Immature natural killer cell (primary cell): ENCODE results near the gene MEX3B. TPM values are rescaled to one million over a fixed set of nuclear protein-coding genes. Genes with fewer than 3 reads are reported as not detected.

ENCODE experiments used
- DNase-seq, 3 donors: peaks; one replicate each; pipeline ENCODE4 v3.0.0; 2022; ENCODE audit warnings: mixed read lengths in 1 of 3
- H3K27ac Mint-ChIP-seq, 6 donors: one replicate each; pipeline ENCODE4 v1.8.0; 2020; ENCODE audit warnings: mixed read lengths in 6 of 6, mild to moderate bottlenecking in 5 of 6, inconsistent platforms in 4 of 6, moderate library complexity in 3 of 6
- H3K27me3 Mint-ChIP-seq, 3 donors: one replicate each; pipeline ENCODE4 v1.8.0; 2020 to 2021; ENCODE audit warnings: low read depth in 3 of 3, mild to moderate bottlenecking in 3 of 3, mixed read lengths in 3 of 3, moderate library complexity in 3 of 3, inconsistent platforms in 1 of 3
- H3K36me3 Mint-ChIP-seq, 3 donors: one replicate each; pipeline ENCODE4 v1.8.0; 2020; ENCODE audit warnings: mixed read lengths in 3 of 3, inconsistent platforms in 2 of 3, mild to moderate bottlenecking in 2 of 3
- H3K4me1 Mint-ChIP-seq, 2 donors: one replicate each; pipeline ENCODE4 v1.8.0; 2020; ENCODE audit warnings: inconsistent platforms in 2 of 2, mild to moderate bottlenecking in 2 of 2, mixed read lengths in 2 of 2, moderate library complexity in 1 of 2
- H3K4me3 Mint-ChIP-seq, 5 donors: one replicate each; pipeline ENCODE4 v1.8.0; 2020; ENCODE audit warnings: mild to moderate bottlenecking in 5 of 5, mixed read lengths in 5 of 5, inconsistent platforms in 3 of 5, moderate library complexity in 3 of 5
- H3K9me3 Mint-ChIP-seq, 6 donors: one replicate each; pipeline ENCODE4 v1.8.0; 2020; ENCODE audit warnings: mild to moderate bottlenecking in 6 of 6, mixed read lengths in 6 of 6, inconsistent platforms in 4 of 6, moderate library complexity in 3 of 6
- polyA plus RNA-seq, 3 donors: library from polyadenylated mRNA; unstranded; fragments of 300-500 nt; fragmentation: Illumina TruSeq; gene quantifications; one replicate each; pipeline ENCODE4 v1.2.3, GENCODE V29; 2021

The MEX3B gene
- polyA plus RNA-seq, 3 donors from 2014 or later: 0.06 TPM; not detected in 2

DNA sequence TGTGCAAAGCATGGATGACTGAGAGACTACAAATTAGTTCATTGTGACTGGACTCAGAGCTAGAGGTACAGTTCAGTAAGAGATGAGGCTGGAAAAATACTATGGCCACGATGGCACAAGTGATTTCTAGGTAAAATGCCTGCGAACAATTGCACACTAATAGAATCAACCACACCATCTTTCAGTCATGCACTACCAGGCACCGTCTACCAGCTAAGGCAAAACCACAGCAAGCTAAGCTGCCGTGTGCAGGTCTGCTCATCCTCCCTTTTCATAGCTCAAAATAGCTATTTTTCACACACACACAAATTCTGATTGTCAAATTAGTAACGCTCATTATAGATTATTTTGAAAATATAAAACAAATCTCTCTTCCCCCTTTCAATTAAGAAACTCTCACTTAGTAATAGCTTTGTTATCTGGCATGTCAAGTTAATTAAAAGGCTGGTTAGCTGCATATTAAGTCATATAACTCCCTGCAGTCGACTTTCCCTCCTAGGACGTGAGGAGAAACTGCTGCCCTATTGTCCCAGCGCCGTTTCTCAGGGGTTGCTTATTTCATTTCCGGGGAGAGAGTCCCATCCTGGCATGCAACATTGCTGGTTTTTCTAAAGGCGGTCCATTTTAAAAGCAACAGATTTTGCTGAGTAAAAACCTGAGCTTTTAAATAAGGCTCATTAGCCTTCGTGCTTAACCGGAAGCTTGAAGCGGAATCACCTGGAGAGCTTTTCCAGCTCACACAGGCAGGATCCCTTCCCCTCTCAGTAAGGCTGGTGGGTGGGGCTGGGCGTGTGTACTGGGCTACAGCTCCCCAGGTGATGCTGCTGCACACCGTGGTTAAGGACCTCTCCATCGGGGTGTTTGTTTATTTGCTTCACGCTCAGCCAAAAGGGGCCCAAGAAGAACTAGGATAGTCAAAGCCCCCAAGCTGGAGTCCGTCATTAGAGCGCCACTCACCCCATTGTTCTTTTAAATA, 16.9 kb upstream of the MEX3B start:
- Mint-ChIP-seq H3K9me3 (no peaks in the 10 kb centered on the region), H3K4me1 (no peaks in the 10 kb centered on the region), H3K36me3 (peaks cover 0 to 4% (median 0%) of the 10 kb centered on the region in 3 donors), H3K4me3 (no peak overlapping the region), H3K27ac (no peak overlapping the region), H3K27me3 (peaks cover 9 to 18% (median 12%) of the 10 kb centered on the region in 3 donors)
- no peak for DNase-seq

DNA sequence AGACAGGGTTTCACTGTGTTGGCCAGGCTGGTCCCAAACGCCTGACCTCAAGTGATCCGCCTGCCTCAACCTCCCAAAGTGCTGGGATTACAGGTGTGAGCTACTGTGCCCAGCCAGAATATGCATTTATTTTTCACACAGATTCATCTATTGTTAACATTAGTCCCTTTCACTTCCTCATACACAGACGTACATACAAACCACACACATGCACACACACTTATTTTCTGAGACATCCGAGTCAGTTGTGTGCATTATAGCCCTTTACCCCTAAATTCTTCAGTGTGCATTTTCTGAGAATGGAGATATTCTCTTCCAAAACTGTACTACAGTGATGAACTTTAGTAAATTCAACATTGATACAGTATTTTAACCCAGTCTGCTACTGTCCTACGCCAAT, 15.0 kb upstream of the MEX3B start:
- Mint-ChIP-seq H3K36me3 (peaks cover 0 to 4% (median 0%) of the 10 kb centered on the region in 3 donors), H3K9me3 (no peaks in the 10 kb centered on the region), H3K27me3 (peaks cover 9 to 18% (median 17%) of the 10 kb centered on the region in 3 donors), H3K4me1 (no peaks in the 10 kb centered on the region), H3K27ac (no peak overlapping the region), H3K4me3 (no peak overlapping the region)
- DNase-seq: no peak

DNA sequence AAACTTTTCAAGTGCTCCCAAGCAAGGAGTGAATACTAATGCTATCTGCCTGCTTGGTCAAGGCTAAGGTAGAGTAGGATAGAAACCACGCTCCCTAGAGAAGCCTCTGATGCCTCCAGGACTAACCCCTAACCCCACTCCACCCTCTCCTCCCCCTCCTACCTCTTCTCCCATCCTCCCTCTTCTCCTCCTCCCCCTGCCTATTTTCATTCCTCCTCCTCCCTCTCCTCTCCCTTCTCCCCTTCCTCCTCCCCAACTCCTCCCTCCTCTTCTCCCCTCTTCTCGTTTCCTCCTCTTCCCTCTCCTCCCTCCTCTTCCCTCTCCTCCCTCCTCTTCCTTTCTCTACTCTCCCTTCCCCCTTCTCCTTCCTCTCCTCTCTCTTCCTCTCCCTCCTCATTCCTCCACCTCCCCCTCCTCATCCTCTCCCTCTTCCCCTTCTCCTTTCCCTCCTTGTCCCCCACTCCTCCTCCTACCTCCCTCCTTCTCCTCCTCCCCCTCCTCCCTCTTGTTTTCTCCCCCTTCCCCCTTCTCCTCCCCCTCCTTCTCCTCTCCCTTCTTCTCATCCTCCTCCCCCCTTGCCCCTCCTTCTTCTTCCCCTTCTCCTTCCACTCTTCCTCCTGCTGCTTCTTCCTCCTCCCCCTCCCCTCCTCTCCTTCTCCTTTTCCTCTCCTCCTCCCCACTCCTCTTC, 12.8 kb upstream of the MEX3B start:
- Mint-ChIP-seq H3K4me3 (no peak overlapping the region), H3K27ac (no peak overlapping the region), H3K27me3 (peaks cover 5 to 17% (median 14%) of the 10 kb centered on the region in 3 donors), H3K4me1 (no peaks in the 10 kb centered on the region), H3K36me3 (peaks cover 0 to 4% (median 0%) of the 10 kb centered on the region in 3 donors), H3K9me3 (peaks cover 0 to 2% (median 0%) of the 10 kb centered on the region in 6 donors)
- DNase-seq: no peak

DNA sequence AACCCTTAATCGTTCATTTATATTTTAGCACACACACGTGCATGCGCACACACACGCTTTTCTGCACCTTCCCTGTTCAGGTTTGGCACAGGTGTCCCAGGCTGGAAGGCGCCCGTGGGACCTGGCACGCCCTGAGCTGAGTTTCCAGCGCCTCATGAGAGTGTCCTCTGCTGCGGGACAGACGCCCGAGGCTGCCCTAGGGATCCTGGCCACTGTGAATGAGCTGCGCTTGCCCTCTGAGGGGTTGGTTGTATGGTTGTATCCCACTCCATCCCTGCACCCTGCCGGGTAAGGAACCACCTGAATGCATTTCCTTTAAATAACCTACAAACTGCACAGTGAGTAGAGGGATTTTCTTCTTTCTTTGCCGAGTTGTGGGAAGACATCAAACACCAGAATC, 12.2 kb upstream of the MEX3B start:
- no peak for DNase-seq
- no peak overlapping the region for H3K4me3 Mint-ChIP-seq
- no peak overlapping the region for H3K27ac Mint-ChIP-seq
- H3K36me3 Mint-ChIP-seq: peaks cover 0 to 4% (median 0%) of the 10 kb centered on the region in 3 donors
- H3K4me1 Mint-ChIP-seq: no peaks in the 10 kb centered on the region
- peaks cover 5 to 15% (median 15%) of the 10 kb centered on the region in 3 donors for H3K27me3 Mint-ChIP-seq
- peaks cover 0 to 2% (median 0%) of the 10 kb centered on the region in 6 donors for H3K9me3 Mint-ChIP-seq

DNA sequence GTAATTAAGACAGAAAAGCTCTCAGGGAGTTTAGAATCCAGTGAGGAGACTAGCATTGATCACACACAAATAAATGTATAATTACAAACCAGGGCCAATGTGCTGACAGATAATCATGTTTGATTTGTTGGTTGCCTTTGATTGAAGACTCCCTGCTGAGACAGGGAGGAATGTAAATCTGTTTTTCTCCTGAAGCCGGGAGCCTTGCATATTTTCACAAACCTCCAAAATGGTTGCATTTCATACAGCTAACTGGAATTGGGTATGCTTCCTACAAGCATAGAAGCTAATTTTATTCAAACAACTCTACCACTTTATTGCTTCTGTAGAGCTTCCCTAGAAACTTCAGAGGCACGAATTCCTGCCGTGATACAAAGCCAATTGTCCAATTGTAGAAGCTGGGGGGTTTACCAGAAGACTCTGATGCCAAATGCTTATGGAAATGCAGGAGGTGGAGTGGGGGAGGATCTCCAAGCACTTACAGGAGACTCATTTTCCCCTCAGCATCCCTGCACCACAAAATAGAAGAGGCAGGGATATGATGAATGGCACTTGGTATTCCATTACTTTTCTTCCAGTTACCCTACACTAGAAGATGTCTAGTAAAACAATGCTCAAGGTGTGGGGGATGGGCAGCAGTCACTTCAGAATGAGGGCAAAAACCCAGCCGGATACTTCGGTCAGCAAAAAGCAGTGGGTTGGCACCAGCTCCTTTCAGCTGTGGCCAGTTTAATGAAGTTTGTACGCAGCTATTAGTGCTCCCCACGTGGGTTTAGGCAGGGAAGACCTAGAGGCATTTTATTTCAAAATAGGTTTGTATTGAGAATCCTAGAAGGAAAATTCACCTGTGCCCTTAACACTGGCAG, 11.4 kb upstream of the MEX3B start:
- H3K9me3 Mint-ChIP-seq: peaks cover 0 to 2% (median 0%) of the 10 kb centered on the region in 6 donors
- H3K36me3 Mint-ChIP-seq: peaks cover 0 to 4% (median 0%) of the 10 kb centered on the region in 3 donors
- no peak overlapping the region for H3K4me3 Mint-ChIP-seq
- no peaks in the 10 kb centered on the region for H3K4me1 Mint-ChIP-seq
- no peak for DNase-seq
- H3K27me3 Mint-ChIP-seq: peaks cover 3 to 18% (median 14%) of the 10 kb centered on the region in 3 donors
- no peak overlapping the region for H3K27ac Mint-ChIP-seq

DNA sequence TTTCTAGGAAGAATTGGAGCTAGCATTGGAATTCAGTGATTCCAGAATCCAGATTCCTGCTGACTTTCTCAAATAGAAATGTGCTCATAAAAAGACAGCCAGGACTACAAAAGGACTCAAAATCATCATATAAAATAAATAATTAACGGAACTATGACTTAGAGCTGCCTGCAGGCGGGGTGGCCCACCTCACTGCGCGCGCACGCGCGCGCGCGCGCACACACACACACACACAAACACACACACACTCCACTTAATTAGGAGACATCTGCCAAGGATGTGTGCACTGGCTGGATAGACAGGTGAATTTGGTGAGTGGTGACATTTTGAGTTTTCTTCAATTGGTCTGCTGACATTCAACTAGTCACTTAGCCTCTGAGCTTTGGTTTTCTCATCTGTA, 6.9 kb upstream of the MEX3B start:
- Mint-ChIP-seq H3K27ac (no peak overlapping the region), H3K9me3 (peaks cover 0 to 2% (median 0%) of the 10 kb centered on the region in 6 donors), H3K4me3 (no peak overlapping the region), H3K36me3 (no peaks in the 10 kb centered on the region), H3K27me3 (peaks cover 2 to 14% (median 5%) of the 10 kb centered on the region in 3 donors), H3K4me1 (peaks cover 0 to 4% of the 10 kb centered on the region in 2 donors)
- DNase-seq: no peak

DNA sequence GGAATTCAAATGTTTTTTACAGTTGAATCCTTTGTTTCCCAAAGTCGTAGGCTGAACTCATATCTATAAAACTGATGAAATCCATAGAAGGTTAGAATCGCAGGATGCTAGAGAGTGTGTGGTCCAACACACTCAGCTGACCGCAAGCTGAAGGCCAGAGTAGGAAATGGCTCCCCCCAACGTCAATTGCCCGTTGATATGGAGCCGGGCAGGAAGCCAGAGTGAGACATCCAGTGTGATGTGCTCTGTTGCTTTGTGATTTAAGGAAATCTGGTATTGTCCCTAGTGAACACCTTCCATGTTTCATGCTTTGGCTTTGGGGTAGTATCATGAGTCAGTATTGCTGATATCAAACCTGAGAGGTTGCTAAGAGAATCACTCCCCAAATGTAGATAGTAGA, 5.8 kb upstream of the MEX3B start:
- Mint-ChIP-seq H3K4me3 (no peak overlapping the region), H3K27ac (no peak overlapping the region), H3K36me3 (no peaks in the 10 kb centered on the region), H3K9me3 (peaks cover 0 to 2% (median 0%) of the 10 kb centered on the region in 6 donors), H3K4me1 (peaks cover 0 to 9% of the 10 kb centered on the region in 2 donors), H3K27me3 (peaks cover 2 to 10% (median 5%) of the 10 kb centered on the region in 3 donors)
- no peak for DNase-seq

DNA sequence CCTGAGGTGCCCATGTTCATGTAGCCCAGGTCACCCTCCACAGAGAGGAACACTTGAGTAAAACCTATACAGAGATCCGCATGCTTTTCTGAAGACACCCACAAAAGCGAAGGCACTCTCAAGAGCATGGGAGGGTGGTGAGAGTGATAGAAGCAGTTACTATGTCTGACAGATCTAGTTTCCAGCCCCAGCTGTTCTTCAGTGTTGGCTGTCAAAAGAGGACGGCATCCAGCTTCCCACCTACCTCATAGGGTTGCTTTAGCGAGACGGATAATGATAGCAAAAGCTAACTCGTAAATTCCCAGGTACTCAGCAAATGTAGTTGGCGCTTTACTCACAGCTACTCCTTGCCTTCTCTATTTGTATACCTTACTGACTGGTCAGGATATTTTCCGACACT, 3.0 kb upstream of the MEX3B start:
- Mint-ChIP-seq H3K36me3 (no peaks in the 10 kb centered on the region), H3K27ac (no peak overlapping the region), H3K27me3 (peaks cover 6 to 20% (median 12%) of the 10 kb centered on the region in 3 donors), H3K9me3 (no peaks in the 10 kb centered on the region), H3K4me3 (peak overlapping the region in 3 of 5 donors; percentile 26 to 74 (median 70)), H3K4me1 (peaks cover 12 to 21% of the 10 kb centered on the region in 2 donors)
- no peak for DNase-seq

DNA sequence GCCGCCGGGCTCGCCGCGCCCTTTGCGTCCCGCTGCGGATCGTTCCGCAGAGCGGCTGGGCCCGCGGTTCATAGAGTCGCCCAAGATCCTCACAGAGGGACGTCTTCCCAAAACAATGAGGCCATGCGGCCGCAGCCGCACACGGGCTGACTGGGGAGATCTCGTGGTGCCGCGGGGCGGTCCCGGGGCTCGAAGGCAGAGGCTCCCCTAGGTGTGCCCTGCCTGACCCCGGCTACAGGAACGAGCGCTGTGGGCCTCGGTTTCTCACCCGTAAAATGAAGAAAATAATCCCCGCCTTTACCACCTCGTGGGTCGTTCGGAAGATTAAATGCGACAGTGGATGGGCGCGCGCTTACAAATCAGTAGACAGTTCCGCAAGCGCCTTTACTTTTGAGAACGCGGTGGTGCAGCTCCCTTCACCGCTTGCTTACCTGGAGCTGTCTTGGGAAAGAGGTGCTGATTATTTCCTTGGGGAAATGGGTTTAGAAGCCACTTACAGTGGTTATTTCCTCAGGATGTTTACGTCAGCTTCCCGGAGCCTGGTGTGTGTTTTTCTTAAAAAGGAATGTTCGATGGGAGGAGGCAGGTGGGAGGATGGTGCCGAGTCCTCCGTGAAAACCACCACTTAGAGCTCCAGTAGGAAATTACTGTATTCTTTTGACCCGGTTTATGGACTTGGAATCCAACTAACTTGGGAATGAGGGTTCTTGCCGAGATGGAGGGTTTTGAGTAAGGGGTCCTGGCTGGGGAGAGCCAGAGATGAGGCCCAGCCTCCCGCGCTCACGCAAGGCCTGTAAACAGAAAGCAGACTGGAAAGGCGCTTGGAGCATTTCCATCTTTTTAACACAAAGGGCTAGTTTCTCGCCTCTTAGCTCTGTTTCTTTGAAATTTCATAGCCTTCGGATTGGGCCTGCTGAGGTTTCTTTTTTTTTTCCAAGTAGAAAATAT, 1.9 kb upstream of the MEX3B start:
- Mint-ChIP-seq H3K9me3 (no peaks in the 10 kb centered on the region), H3K4me1 (peaks cover 12 to 21% of the 10 kb centered on the region in 2 donors), H3K27ac (peak overlapping the region in 3 of 6 donors; percentile 34 to 40 (median 39)), H3K36me3 (no peaks in the 10 kb centered on the region), H3K27me3 (peaks cover 6 to 20% (median 9%) of the 10 kb centered on the region in 3 donors), H3K4me3 (peak overlapping the region; percentile 70 to 82 (median 76))
- DNase-seq: no peak

DNA sequence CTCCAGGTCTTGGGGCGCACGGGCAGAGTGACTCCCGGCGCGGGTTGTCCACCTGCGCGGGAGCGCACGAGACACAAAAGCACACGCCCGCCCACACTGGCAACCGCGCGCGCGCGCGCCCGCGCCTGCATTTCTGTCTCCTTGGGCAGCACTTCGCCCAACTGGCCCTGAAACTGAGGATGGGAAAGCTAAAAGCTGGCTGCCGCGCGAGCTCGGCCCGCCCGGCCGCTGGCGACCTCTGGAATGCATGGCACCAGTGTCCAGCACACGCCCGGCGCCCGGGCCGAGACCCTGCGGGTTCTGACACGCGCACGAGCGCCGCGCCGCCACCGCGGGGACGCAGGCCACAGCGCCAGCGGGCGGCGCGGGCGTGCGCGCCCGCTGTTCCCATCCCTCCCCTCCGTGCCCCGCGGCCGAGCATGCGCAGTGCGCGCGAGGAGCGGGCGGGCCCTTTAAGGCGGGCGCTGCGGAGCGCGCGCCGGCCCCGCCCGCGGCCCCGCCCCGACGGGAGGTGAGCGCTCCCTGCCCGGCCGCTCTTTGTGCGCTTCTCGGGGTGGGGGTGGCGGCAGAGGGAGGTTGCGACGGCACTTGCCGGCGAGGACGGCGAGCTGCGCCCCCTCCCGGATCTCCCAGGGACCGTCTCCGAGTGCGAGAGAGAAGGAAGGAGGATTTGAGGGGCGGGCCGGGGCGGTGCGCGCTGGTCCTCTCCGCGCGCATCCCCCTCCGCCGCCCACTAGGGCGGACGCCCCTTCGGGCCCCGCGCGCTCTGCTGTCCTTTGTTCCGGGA, 1.0 kb upstream of the MEX3B start:
- Mint-ChIP-seq H3K36me3 (no peaks in the 10 kb centered on the region), H3K4me1 (peaks cover 12 to 21% of the 10 kb centered on the region in 2 donors), H3K9me3 (no peaks in the 10 kb centered on the region), H3K27ac (peak overlapping the region in 5 of 6 donors; percentile 56 to 87 (median 70)), H3K27me3 (peaks cover 6 to 18% (median 9%) of the 10 kb centered on the region in 3 donors), H3K4me3 (peak overlapping the region; percentile 88 to 93 (median 91))
- DNase-seq: peak; percentile 81 to 86 (median 83)

DNA sequence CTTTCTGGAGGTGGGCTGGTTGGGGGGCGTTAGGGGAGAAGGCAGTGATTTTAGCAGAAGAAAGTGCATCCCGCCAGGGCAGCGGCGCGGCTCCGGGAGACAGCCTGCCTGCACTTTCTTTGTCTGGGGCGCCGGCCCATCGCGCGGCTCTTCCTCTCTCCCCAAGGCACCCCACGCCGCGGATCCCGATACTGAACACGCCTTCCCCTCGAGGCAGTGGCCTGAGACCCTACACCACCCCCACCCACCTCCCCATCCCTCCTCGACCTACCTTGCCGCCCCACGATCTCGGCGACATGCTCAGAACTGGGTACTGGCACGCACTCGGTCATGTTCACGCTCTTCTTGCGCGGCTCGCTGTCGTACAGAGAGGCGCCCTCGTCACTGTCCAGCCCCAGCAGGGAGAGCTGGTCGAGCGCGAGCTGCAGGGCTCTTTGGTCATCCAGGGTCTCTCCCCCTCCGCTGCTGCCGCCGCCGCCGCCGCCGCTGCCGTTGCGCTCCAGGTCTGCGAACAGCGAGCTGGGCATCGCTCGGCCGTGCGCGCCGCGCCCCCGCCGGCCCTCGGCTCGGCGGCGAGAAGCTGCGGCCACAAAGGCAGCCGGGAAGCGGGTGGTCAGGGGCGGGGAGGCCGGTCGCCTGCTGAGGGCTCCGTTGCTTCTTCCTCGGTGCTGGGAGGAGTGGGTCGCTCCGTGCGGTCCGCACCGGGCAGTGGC, 483 bp downstream of the MEX3B start:
- peaks cover 6 to 22% (median 9%) of the 10 kb centered on the region in 3 donors for H3K27me3 Mint-ChIP-seq
- peak overlapping the region in 2 of 6 donors; percentile 42 to 79 for H3K27ac Mint-ChIP-seq
- DNase-seq: peak; percentile 3 to 24 (median 15)
- H3K4me1 Mint-ChIP-seq: peaks cover 12 to 21% of the 10 kb centered on the region in 2 donors
- H3K4me3 Mint-ChIP-seq: peak overlapping the region; percentile 78 to 93 (median 90)
- H3K36me3 Mint-ChIP-seq: no peaks in the 10 kb centered on the region
- H3K9me3 Mint-ChIP-seq: no peaks in the 10 kb centered on the region
